Measurements from ENCODE around the gene PYGO2. TPM values are rescaled to one million over a fixed set of nuclear protein-coding genes. Genes with fewer than 3 reads are reported as not detected.

Gene PYGO2, protein sequence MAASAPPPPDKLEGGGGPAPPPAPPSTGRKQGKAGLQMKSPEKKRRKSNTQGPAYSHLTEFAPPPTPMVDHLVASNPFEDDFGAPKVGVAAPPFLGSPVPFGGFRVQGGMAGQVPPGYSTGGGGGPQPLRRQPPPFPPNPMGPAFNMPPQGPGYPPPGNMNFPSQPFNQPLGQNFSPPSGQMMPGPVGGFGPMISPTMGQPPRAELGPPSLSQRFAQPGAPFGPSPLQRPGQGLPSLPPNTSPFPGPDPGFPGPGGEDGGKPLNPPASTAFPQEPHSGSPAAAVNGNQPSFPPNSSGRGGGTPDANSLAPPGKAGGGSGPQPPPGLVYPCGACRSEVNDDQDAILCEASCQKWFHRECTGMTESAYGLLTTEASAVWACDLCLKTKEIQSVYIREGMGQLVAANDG
- total RNA-seq (2014; rRNA removed; shearing (Covaris generic)), result 26.3 and 32.4 TPM in 2 replicates
- polyA plus RNA-seq (2015; cell fraction: cytosol; rRNA removed), result 30.6 and 31.0 TPM in 2 replicates
- 38.0 and 43.9 TPM in 2 replicates for polyA plus RNA-seq (2015; cell fraction: nucleus; rRNA removed)

DNA sequence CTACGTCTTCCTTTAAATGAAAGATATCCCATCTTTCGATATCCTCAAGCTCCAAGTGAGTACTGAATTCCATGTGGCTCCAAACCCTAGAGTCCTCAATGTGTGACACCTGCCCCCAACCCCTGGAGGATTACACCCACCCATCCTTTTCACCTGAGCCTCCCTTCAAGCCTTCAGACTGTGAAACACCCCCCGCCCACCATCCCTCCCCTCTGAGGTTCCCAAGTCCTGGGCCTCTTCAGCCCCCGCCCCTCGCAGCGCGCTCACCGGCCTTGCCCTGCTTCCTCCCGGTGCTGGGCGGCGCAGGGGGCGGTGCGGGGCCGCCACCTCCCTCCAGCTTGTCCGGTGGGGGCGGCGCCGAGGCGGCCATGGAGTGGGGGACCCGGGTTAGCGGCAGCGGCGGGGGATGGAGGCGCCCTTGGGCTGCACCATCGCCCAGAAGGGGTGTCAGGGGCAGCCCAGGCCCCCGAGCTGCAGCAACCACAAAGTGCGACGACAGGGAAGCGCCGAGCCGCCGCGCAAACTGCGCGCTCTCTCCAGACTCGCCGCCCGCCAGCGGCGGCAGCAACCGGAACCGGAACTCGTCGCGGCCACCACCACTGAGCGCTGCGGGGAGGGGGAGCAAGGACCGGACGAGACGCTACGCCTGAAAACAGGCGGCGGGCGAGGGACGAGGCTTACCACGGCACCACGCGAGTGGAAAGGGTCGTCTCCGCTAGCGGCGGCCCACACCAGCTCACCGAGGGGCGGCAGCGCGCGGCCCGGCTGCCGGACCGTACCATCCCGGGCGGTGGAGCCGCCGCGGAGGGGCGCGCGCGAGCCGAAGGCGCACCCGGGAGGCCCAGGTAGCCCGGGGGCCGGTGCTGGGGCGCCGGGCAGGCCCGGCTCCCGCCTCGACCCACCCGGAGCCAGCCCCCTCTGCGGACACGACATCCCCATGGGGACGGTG lies at the start of gene PYGO2:
Gene PYGO2 (minus strand): TSS at position 576 of the 949 bp plus-strand sequence. CDS start 206 bp downstream, at position 370.
- peak; percentile 72 for DNase-seq (ENCODE audit: low read depth)

DNA sequence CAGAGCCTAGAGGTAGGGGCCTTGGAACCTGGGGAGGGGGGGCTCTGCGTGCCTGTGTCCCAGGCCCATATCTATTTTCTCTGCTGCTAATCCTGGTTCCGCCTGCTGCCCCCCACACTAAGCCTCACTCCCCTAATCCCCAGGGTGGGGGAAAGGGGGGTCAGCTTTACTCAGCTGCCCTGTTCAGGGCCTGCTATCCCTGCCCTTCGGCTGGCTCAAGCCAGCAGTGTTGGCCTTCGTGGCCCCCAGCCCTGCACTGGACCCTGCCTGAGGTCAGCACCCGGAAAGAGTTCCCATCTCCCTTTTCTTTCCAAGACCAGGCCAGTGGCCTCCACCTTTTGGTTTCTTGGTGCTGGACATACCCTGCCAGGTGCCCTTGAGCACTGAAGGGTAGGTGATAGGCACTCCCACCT lies 49.4 kb upstream of the PYGO2 start:
- no peak for DNase-seq (ENCODE audit: low read depth)

DNA sequence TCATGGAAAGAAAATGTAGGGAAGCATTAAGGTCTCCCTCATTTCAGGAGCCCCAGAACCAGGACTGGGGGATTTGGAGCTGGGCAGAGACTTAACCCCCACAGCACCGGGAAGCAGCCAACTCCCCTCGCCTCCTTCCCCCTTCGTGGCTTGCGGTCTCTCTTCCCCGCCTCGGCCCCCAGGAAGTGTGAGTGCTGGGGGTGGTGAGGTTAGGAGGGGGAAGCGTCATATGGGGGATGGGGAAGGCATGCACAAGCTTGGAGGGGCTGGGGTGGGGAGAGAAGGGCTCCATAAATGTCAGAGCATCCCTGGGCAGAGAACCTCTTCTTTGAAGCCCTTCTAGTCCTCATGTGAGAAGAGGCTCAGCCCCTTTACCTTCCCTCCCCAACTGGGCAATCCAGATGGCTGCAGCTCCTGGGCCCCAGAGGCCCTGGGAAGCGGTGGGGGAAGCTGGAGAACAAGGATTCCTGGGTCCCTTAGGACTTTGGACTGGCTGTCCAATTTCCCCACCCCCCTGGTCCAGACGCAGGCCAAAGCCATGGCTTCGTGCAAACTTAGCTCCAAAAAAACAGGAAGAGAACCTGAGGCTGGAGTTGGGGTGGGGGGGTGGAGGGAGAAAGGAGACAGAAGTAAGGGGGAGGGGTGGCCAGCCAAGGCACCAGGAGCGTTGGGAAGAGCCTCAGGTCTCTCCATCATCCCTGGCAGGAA lies 48.8 kb upstream of the PYGO2 start:
- no peak for DNase-seq (ENCODE audit: low read depth)

DNA sequence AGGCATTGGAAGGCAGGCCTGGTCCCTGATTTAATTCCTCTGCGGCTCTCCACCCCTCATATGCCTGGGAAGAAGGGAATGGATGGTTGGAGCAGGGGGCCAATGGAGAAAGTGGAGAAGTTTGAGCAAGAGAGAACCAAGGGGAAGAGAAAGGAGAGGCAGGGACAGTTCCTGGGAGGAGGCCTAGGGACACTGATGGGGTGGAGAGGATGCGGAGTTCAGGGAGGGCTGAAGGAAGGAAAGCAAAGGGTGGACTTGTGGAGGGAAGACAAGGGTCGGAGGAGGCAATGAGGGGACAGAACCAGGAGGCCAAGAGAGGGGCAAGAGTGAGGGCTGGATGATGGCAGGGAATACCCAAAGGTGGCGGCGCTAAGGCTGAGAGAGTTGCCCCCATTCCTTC lies 48.2 kb upstream of the PYGO2 start:
- no peak for DNase-seq (ENCODE audit: low read depth)

DNA sequence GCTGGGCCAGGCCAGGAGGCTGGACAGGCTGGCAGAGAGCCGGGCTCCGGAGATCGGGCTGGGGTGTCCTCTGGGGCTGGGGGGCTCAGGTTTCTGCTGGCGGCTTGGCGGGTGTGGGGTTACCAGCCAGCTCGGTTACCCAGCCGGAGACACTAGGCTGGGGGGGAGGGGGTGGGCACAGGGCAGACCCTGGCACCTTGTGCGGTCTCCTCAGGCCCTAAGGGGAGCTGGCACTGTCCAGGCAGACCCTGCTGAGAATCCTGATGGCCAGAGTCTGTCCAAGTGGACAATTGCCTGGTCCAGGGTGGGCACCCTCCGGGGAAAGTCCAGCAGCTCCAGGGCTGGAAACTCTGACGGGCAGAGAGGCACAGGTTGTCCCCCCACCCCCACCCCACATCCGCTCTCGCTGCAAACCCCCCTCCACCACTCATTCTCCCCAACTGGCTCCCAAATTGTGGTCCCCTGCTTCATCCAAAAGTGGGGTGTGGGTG lies 47.7 kb upstream of the PYGO2 start:
- DNase-seq (ENCODE audit: low read depth), result no peak

DNA sequence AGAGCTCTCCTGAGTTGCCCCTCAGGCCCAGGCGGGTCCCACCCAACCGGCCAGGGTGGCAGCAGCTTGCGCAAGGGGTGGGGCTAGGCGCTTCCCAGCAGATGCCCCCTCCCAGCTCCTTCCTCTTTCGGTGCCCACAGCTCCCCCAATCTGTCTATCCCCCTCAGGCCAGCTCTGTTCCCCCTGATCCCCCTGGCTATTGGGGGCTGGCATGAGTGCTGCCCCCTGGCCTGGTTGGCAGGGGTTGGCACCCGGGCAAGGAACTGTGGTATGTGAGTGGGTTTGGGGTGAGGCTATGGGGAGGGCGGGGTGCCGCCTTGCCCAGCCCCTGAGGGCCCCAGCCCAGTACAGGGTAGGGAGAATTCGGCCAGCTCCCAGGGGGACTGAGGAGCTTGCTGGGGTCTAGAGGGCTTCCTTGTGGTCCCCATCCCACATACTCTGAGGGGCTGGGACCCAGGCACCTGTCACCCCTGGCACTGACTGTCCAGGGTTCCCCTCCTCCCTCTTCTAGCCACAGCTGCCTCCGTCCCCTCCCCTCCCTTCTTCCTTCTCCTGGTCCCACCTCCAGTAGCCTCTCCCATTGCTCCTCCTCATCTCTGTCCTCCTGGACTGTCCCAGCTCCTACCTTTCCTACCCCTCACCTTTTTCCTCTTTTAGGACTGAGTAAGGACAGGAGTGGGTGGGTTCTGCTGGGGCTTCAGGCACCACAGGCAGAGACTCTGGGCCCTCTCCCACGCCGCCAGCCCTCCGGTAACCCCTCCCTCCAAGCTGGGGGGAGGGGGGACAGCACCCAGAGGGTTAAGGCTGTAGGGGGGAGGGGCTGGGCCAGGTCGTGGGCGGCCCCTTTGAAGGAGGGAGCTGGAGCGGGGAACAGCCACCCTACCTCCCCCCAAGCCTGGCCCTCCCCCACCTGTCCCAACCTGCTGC lies 46.7 kb upstream of the PYGO2 start:
- no peak for DNase-seq (ENCODE audit: low read depth)

DNA sequence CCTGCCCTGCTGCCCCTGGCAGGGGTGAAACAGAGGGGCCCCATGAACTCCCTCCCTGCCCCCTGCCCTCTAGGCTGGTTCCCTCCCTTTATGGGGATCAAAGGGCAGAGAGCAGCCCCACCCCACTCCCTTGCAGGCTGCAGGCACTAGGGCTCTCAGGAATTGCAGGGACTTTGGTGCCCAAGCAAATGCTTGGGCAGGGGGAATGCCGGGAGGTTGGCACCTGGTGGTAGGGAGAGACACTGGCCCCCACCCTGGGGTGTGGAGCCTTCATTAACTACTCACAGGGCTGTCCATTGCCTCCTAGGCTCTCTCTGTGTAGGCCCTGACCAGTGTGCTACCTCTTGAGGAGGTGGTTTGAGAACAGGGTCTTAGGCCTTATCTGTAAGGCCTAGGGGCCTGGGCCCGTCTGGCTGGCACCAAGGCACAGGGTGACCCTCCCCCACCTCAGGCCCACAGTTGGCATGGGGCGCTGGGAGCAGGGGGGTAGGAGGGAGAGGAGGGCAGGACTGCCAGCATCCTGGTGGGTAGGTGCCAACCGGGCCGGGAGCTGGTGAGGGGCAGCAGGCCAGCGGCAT lies 45.8 kb upstream of the PYGO2 start:
- no peak for DNase-seq (ENCODE audit: low read depth)

DNA sequence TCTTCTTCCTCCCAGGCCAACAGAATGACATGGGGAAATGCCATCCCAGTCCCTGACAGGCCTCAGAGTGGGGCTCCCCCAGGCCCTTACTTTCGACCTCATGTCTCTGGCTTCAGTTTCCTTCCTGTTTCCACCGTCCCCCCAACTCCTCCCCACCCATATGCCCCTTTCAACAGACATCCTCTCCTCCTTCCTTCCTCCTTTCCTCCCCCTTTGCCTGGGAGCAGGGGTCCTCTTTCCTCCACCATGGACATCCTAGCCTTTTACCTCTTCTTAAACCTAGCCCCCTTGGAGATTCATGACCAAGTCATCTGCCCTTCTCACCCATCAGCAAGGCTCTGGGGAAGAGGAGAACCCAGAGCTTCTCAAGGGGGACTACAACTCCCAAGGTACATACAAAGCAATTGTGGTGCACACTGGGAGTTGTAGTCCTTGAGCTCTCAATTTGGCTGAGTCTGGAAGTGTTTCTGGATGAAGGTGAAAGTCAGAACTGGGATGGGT lies 45.1 kb upstream of the PYGO2 start:
- no peak for DNase-seq (ENCODE audit: low read depth)

DNA sequence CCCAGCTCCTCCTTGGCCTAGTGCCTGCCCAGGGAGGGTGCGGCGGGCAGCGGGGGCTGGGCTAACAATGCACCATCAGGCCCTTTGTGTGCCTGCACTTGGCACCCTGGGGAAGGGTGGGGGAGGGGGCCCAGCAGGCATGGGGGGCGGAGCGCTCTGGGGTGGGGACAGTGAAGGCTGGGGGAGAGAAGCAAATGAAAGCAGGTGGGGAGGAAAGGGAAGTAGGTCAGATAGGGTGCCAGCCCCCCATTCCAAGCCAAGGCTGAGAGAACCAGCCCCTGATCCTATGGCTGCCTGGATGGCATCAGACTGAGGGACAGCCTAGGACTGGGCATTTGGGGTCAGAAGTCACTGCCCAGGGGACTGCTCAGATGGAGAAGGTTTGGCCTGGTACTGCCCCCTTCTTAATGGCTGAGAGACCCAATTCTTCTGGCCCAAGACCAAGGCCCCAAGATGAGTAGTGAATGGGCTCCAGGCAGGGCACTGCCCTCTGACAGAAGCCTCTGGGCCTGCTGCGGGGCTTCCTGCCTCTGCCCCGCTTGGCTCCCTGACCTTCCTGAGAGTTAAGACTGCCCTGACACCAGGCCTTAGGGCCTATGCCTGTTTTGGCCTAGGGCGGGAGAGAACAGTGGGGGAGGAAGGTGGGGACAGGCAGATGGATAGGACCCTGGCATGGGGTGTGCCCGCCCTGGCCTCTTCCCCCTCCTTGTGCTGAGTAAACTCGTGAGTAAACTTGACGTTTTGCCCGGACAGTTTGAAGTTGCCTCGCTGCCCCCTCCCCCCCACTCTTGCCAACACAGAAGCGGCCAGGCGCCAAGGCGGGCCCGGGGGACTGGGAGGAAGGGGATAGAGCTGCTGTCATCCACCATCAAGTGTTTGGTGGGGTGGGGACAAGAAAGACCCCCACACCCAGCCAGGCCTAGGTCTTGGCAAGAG lies 43.8 kb upstream of the PYGO2 start:
- peak; percentile 41 for DNase-seq (ENCODE audit: low read depth)

DNA sequence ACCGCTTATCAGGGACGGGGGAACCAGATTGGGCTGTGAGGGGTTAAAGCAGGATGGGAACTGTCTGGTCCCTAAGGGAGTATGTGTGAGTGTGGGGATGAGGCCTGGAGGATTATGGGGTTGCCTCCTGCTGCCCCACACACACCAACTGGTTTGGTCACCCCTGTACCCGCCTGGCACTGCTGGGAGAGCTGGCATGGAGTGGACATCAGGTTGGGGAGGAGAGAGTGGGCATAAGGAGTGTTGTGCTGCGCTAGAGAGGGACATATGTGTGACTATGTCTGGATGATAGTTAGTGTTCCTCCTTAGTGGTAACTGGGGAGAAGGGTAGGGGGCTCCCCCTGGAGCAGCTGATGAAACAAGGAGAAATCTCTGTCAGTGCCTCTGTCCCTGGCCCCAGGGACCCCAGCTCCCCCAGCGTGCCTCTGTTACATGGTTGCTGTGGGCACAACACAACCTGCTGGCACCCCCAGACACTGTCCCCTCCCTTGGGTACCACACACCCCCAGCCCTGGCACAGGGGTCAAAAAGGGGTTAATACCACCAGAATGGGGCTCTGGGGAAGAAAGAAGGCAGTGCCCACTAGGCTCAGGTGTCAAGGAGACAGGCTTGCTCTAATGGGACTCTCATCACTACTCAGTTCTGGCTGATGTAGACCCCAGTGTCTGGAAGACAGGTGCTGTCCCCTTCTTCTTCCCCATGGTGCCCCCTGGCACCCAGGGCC lies 42.9 kb upstream of the PYGO2 start:
- DNase-seq (ENCODE audit: low read depth), result no peak

DNA sequence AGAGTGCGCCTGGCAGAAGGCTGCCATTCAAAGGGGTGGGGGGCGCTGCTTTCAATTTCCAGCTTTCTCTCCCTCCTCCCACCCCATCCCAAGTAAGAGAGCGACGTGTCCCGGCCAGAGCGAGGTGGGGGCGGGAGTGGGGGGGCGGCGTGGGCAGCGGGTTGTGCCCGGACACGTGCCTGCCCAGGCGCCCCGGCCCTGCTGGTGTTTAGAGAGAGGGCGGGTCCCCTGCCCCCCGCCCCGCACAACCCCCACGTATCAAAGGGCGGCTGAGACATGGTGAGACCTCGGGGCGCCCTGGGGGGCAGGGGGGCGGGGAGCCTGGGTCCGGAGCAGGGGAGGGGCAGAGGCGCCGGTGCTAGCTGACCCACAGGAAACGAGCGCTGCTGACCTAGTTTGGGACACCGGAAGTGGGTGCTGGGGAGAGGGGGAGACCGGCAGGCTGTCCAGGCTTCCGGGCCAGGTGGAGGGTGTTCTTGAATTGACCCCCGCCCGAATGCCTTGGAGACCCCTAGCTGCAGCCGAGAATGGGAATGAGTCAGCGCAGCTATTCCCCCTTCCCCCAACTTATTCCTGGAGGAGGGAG lies 42.3 kb upstream of the PYGO2 start:
- peak; percentile 60 for DNase-seq (ENCODE audit: low read depth)

DNA sequence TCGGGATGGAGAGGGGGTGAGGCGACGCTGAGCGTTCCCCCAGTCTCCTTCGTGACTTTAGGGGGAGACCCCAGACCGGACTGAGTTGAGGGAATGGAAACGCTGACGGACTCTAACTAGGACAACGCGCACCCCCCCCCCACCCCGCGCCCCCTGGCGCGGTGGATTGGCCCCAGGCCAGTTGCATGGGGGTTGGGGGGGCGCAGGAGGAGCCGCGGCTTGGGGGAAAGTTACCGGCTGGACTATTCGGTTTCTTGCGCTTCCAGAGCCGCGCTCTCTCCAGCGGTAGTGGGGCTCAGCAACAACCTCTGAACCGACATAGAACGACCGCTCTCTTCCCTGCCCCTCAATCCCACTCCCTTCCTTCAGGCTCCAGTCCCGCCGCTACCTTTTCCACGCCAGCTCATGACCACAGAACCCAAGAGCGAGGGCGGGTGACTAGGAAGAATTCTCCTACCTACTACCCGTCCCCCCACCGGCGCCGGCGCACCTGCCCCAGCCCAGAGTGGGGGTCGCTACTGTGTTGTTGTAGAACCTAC lies 41.7 kb upstream of the PYGO2 start:
- DNase-seq (ENCODE audit: low read depth), result no peak

DNA sequence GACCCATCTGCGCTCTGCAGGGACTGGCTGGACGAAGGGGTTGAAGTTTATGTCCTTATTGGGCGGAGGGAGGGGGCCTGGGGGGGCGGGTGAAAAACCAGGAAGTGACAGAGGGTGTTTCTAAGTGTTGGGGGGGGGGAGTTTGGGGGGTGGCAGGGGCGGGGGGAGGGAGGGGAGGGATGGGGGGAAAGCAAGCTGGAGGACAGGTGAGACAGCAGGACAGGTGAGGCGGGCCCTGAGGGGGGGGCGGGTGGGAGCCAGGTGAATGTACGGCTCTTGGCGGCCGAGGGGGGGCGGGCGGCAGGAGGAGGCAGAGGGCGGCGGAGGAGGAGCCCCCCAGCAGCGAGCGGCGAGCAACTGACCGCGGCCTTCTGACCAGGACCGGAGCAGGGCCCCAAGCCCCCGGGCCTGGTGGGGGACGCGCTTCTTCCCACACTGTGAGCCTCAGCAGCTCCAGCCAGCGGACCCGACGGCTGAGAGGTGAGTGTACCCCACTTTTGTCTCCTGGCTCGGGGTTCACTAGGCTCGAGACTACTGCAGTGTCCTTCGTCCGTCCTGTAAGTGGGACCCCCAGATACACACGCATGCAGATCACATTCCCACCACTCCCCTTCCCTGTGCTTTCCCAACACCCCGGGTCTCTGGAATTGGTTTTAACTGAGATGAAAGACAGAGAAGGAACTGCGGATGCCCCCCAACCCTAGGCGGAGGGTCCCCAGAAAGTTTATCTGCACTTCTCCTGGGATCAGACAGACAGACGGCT lies 41.1 kb upstream of the PYGO2 start, which contains the start of gene ZBTB7B:
Gene ZBTB7B (plus strand): TSS at position 339 of the 763 bp plus-strand sequence. CDS start 11,859 bp downstream, outside the sequence.
- no peak for DNase-seq (ENCODE audit: low read depth)

DNA sequence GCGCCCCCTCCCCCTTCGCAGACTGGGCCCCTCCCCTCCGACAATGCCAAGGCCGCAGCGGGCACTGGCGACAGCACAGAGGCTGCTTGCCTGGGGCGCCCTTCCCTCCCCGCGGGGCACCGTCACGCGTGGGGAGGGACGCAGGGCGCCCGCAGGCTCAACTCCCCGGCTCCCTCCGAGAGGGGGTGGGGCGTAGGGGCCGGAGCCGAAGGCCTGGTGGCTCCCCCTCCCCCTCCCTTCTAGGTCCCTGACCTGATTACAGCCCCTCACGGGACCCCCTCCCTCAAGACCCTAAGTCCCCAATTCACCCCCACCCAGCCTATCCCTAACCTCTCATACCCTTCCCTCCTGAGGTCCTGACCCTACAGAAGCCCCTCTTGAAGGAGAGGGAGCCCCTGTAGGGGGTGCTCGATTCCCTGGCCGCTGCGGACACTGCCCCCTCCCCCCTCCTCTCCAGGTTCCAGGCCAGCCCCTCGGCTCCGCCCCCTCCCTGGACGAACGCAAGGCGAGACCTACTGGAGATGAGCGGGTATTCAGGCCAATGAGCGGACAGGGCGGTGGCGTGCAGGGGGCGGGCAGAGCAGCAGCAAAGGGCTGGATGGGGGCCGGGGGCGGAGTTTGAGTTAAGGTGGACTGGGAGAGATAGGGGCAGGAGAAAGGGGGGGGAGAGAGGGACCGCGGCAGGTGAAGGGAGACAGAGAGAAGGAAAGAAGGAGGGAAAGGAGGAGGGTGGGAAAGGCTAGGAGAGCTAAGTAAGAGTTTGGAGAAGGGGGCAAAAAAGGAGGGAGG lies 40.3 kb upstream of the PYGO2 start:
- peak; percentile 89 for DNase-seq (ENCODE audit: low read depth)

DNA sequence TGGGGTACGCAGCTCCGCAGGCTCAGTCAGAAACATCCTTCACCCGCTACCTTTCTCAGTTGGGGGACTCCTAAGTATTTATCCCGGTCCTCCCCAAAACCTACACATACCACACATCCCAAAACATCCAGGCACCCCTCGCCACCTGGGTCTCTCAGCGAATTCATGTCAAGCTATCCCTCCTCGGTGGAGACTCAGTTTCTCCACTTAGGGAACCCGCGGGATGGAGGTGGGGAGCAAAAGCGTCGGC lies 39.8 kb upstream of the PYGO2 start:
- DNase-seq (ENCODE audit: low read depth), result no peak
